Left renal cortex interstitium (tissue), 4 donors: ENCODE results near the gene HRH1. TPM values are rescaled to one million over a fixed set of nuclear protein-coding genes. Genes with fewer than 3 reads are reported as not detected.
"Not testable (repeated sequence)": the region's sequence is repeated elsewhere in the genome, so short reads cannot be mapped to it uniquely, and the experiment has no call there.

ENCODE experiments used
- DNase-seq, 4 donors: peaks; one replicate each; pipeline ENCODE4 v3.0.0-alpha.2; 2013; ENCODE audit warnings: low read depth in 4 of 4, low spot score in 2 of 4, missing footprints in 1 of 4
- polyA plus RNA-seq, 4 donors: library from polyadenylated mRNA; unstranded; fragments of 120-200 nt; gene quantifications; one replicate each; pipeline ENCODE4 v1.2.1, GENCODE V29; 2013; ENCODE audit not compliant: insufficient read length in 4 of 4

Gene HRH1
- polyA plus RNA-seq, 4 donors = 1.5 to 2.8 (median 2.1) TPM

DNA sequence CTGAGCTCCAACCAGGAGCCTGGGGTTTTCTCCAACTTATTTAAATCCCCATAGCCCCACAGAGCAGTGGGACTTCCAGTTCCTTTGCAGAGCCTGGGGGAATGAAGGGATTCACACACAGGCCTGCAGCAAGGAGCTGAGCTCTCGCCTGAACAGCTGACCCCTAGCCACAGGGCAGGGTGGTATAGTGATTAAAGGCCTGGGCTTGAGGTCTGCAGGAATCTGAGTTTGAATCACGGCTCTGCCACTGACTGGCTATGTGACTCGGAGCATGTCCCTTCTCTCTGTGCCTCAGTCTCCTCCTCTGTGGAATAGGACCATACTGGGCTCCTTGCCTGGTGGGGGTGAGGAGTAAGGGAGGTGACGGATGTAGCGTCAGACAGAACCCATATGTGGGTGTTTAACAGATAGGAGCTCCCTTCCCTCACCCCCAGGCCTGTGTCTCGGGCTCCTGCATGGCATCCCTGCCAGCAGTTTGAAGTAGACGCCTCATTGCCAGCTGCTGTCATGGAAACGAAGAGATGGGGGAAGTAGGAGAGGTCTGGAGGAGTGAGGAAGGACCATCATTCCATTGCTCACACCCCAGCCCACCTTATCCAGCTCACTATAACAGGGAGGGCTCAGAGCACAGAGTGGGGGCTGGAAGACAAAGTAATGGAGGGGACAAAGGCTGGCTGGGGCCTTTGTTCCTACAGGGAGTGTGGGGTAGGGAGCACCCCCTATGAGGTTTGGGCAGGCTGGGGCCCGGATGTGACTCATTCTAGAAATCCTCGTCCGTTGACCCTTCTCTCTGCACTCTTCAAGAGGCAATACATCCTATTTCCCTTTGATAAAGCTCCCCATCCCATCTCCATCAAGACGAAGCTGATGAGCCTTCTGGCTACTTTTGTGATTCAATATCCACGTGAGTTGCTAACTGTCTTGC, 14.8 kb downstream of the HRH1 start:
- no peak for DNase-seq

DNA sequence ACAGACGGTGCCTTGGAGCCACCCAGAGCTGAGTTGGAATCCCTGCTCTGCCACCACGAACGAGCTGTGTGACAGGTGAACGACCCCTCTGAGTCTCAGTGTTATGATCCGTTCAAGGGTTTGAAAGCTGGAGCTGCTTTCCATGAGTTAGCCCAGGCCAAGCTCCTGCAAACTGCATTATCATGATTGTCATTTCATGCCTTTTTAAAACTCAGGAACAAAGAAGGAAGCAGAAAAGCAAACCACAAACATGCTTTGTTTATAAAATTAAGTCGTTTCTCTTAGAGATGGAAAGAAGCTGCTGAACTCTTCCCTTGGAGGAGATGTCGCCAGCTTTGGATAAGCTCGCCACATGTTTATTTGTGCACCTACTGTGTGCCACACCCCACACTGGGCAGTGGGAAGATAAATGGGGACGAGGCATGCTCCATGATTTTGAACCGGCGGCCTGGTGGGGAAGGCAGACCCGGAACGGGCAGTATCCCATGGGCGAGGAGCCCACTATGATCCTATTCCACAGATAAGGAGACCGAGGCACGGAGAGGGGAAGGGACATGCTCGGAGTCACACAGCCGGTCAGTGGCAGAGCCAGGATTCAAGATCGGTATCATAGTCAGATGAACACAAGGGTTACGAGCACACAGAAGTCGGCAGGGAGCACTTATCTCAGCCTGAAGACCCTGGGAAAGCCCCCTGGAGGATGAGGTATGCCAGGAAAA, 15.9 kb downstream of the HRH1 start:
- no peak for DNase-seq

DNA sequence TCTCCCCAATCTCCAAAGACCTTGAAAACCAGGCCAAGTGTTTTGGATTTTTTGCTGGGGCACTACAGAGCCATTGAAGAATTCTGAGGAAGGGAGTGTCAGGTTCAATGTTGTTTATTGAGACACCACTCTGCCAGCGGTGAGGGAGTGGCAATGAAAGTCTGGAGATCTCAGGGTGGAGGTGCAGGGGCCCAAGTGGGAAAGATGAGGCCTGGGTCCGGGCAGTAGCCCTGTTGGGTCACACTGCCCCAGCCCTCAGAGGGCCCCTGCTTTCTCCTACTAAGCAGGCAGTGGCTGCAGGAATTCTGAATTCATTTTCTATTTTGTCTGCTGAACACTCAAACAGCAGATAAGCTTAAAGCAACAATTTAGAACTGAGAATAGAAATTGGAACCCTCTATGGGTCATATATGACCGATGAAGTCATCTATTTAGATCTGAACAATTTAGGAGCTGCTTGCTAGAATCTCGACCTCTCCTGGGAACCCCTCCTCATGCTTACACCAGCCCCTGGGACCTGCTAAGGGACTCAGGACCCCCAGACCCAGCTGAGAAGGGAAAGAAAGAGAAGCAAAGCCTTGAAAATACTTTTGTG, 17.9 kb downstream of the HRH1 start:
- no peak for DNase-seq

DNA sequence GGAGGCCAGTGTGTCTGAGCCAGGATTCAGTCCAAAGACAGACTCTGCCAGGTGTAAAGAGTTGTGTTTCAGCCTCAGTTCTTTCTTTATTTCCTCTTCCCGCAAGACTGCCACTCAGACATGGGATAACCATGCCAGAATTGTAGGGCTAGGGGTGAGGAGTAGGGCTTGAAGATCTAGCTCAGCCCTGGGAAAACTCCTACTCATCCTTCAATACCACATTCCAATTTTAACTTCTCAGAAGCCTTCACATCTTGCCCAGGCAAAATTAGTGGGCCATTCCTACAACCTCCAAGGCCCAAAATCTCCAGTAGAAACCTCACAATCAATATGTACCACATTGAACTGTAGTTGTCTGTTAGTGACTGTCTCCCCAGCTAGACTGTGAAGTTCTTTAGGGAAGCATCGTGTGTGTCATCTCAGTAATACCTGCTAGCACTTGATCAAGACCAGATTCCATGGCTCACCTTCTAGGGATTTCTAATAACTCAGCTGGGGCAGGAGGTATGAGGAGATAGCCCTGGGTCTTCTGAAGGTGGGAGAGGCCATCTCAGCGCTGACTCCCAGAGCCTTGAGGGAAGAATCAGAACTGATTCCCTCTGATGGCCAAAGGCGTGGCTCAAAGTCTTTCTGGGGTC, 19.7 kb downstream of the HRH1 start:
- DNase-seq = no peak

DNA sequence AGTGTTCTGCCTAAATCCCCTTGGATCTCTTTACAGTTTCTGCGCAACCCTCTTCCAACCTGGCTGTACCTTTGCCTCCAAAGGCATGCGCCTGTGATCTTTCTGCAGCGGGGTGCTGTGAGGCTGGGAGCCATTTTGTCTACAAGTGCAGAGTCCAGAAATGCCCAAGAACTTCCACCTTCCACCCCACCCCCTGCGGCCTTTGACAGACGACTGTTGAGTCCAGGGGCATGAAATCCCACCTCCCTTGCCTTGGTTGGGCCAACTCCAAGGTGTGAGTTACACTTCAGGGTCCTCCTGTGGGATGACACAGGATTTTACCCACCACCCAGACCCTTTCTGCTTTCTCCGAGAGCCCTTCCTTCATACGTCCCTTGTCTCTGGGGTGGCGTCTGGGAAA, 24.1 kb downstream of the HRH1 start:
- no peak for DNase-seq

DNA sequence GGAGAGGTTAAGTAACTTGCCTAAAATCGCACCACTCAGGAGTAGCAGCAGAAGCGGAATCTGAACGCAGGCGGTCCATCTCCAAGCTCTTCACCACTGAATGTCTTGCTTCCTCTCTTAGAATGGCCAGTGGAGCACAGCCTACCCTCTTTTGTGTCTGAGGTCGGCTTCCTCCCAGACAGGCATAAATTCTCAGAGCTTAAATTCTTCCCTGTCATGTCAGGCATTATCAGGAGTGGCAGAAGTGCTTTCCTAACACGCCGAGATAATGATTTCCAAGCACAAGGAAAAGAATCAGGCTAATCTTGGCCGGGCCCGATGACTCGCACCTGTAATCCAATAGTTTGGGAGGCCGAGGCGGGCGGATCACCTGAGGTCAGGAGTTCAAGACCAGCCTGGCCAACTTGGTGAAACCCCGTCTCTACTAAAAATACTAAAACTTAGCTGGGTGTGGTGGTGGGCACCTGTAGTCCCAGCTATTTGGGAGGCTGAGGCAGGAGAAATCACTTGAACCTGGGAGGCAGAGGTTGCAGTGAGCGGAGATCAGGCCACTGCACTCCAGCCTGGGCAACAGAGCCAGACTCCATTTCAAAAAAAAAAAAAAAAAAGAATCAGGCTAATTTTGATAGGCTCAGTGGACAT, 30.2 kb downstream of the HRH1 start:
- not testable (repeated sequence) for DNase-seq

DNA sequence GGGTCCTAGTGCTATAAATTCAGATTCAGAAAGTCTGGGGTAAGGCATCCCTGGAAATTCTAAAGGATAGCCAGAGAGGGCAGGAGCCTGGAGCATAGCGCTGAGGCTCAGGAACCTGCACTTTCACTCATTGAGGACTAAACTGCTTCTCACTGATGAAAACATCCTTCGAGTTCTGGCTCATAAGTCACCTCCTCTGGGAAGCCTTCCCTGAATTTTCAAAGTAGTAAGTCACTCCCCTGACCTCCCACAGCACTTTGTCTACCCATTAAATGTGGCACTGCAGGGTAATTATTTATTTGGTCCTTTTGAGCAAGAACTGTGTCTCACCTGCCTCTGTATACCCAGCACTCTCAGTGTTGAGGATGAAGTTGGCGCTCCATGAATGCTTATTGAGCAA, 30.9 kb downstream of the HRH1 start:
- DNase-seq = no peak

DNA sequence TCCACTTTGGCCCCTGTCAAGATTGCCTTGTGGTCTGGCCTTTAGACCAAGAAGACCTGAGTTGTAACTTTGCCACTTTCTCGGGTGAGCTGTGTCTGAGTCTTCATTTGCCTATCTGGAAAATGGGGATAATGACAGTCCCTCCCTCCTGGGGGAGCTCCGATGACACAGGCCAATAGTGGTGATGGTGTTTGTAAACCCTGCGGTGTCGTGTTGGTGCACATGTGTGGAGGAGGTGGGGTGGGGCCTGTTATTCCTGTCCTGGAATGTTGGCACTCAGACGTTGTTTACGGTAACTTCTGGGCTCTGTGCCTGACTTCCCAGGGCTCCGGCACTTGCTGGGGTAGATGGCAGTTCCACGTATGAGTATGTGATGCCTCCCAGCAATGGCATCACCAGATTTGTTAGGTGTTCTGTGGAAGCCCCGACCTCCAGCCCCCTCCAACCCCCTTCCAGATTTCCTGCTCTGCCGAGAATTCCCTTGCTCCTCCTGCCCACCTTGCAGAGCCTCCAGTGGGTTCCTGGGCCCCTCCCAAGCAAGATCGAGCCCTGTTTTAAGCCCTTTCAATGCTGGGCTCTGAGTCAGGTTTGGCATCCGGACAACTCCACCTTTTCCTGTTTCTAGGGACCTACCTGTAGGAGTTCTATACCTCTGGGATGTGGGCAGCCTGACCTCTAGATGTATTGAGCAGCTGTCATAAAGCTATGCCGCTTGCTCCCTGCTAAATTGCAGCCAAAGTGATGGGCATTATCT, 31.4 kb downstream of the HRH1 start:
- DNase-seq = no peak

DNA sequence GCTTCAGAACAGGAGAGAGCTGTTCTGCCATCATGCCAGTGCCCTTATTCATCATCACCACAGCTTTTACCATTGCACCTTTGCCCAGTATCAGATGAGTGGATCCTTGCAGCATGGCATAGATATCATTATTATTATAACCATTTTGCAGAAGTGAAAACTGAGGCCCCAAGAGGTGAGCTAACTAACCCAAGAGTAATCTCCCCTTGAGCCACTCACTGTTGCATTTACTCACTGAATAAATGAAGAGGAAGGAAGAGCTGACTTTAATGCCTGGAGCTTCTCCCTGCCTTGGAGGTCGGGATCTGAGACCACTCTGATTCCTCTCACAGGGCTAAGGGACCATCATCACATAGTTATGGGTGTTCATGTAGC, 32.0 kb downstream of the HRH1 start:
- DNase-seq = no peak

DNA sequence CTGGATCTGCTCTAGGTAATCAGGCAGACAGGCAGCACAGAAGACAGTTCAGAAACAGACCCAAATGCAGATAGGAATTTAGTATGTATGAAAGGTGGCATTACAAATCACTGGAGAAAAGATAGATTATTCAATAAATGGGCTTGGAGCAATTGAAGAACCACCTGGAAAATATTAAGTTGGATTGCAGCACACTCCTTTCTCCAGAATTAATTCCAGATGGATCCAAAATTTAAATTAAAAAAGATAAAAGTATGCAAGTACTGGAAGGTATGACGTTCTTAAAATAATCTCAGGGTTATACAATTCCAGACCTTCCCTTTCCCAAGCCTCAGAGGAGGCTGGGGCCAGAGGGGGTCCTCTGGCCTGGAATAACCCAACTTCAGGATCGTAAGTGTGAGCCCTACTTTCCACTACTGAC, 32.5 kb downstream of the HRH1 start:
- no peak for DNase-seq

DNA sequence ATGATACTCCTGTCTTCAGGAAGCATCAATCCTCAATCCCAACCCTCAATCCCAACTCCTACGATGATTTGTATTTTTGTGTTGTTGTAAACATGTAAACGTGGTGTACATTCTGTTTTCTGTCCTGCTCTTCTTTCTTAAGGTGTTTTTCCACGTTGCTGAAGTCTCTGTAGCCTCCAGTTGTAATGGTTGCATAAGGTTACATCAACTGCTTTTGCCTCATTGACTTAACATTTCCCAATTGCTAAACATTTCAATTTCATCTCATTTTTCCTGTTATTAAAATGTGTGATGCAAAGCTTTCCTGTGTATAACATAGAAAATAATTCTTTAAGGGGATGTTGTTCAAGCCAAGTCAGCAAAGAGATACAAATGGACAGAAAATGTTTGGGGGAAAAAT, 33.4 kb downstream of the HRH1 start:
- DNase-seq = no peak

DNA sequence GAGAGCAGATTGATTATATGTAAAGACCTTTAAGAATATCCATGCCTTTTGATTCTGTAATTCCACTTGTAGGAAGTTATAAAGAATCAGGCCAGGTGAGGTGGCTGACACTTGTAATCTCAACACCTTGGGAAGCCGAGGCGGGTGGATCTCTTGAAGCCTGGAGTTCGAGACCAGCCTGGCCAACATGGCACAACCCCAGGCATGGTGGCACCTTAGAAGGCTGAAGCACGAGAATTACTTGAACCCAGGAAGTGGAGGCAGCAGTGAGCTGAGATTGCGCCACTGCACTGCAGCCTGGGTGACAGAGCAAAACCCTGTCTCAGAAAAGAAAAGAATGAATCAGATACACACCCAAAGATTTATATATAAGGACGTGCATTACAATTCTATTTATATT, 33.9 kb downstream of the HRH1 start:
- no peak for DNase-seq

DNA sequence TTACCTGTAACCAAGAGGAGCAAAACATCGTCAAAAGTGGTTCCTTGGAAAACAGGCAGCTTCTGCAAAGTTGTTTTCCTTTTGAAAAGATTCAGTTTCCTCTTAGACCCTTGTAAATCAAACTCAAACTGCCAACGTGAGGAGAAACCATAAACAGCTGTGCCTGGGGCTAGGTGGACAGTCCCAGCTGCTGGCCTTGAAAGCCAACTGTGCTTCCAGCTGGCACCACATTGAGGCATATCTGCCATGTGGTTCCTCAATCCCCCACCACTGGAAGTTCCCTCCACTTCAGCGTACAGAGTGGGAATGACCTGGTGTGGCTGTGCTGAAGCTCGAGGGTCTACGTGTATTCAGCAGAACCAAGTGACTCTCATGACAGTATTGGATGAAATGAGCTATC, 40.9 kb downstream of the HRH1 start:
- DNase-seq = no peak

DNA sequence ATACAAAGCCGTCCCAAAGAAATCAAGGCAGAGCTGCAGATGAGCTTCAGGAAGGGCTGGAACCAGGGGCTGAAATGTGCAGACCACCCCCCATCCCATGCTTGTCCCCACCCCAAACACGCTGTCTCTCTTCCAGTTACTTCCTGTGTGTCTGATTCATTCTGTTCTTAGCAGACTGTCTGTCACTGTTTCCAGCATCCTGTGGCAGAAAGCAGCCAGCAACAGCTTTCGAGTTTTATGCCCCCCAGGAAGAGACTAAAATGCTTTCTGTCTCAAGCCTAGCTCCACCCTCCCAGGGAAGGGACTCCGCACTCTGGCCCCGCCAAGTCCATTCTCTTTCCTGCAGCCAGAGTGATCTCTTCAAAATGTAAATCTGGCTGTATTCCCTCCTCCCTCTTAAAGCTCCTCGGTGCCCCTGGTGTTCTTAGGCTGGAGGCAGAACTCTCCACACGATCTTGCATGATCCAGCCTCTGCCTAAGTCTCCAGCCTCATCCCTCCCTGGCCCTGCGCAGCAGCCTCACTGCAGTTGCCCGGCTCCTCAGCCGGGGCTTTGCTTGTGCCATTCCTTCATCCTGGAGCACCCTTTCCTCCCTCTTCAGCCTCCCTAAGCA, 41.5 kb downstream of the HRH1 start:
- no peak for DNase-seq

DNA sequence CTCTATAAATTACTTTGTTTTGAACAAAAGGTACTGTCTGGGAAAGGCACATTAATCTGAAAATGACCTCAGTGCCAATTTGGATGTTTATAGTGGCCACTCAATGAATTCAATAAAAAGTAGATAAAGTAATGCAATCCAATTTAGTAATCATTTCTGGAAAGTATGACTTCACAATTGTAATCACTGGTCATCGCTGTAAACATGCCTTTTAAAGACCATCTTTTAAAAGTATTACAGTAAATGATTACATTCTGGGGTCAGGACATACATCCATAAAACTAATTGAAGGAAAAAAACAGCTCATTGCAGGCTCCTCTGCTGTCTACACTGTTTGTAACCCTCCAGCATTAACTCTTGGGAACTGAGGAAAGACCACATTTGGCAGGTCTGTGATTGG, 43.2 kb downstream of the HRH1 start:
- DNase-seq = no peak

DNA sequence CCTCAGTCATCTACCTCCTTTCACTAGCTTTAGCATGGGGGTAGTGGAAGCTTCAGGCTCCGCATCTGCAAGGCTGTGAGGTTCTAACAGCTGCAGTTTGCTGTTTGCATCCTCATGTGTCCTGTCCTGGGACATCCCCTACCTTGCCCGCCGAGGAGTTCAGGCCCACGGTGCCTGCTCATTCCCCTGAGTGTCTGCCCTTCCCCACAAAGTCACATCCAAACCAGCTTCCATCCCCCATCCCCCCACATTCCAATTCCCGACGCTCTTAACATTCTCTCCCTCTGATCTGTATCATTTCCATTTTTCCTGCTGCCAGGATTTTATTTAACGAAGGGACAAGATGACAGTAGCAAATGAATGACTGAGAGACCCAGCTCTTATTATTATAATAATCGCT, 43.8 kb downstream of the HRH1 start:
- DNase-seq = no peak

DNA sequence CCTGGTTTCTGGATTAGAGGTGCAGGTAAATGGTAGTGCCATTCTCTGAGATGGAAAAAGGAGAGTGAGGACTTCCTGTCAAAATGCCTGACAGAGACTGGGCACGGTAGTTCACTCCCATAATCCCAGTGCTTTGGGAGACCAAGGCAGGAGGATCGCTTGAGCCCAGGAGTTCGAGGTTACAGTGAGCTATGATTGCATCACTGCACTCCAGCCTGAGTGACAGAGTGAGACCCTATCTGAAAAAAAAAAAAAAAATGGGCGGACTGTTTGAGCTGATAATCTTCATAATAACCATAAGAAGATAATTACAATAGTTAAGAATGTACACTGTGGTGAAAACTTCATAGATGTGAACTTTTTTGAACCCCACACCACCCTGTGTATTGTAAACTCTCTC, 44.2 kb downstream of the HRH1 start:
- DNase-seq = no peak

DNA sequence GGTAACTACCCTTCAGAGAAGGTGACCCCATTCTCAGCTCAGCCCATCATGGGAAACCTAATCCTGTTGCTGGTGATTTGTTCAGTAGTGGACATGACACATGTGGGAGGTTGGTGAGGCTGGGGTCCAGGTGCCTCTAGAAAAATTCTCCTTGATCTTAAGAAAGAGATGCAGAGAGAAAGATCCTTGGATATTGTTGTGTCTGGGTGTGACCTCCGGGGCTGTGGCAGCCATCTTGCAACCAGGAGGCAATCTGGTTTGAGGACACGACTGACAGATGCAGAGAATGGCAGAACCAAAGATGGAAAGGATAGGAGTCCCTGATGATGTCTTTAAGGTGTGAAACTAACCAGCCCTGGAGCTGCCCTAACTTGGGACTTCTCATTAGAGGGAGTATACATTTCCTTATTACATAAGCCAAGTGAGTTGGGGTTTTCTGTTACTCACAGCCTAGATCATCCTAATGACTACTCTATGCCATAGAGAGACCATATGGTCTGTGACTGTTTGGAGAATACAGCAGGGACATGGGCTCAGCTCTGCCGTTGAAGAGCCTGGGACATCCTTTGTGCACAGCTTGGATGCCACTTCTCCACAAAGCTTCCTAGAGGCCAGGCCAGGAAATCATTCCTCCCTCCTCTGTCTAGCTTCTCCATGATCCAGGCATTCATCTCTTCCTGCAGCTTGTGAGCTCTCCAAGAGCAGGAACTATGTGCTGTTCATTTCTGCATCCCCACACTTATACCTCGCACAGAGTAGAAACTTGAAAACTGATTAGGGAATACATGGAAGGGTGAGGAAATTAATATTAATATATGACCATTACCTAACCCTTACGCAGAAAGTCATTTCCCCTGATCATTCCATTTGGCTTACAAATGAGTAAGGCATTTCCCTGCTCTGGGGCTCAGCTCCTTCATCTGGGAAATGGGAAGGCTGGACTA, 45.9 kb downstream of the HRH1 start:
- DNase-seq = no peak
